Smooth muscle cell (in vitro differentiated cells): ENCODE measurements around the gene BET1. TPM values are rescaled to one million over a fixed set of nuclear protein-coding genes. Genes with fewer than 3 reads are reported as not detected.

Experiments used
- DNase-seq: peaks from one replicate; lab custom pipeline; 2025; ENCODE audit not compliant: unreplicated experiment; lab: John Stamatoyannopoulos, UW
- H2AFZ ChIP-seq: fragments of 200-600 bp; sonication (generic); 2 replicates; pipeline ENCODE4 v1.6.0; 2016; ENCODE audit warnings: antibody characterized with exemption, low read depth, mild to moderate bottlenecking
- H3F3A ChIP-seq: fragments of 200-600 bp; sonication (generic); 2 replicates; pipeline ENCODE4 v1.6.0; 2017; ENCODE audit warnings: antibody characterized with exemption, low read depth
- H3K27ac ChIP-seq: fragments of 200-600 bp; sonication (generic); 2 replicates; pipeline ENCODE4 v1.5.1; 2016; ENCODE audit warnings: low read depth, mild to moderate bottlenecking
- H3K27me3 ChIP-seq: fragments of 200-600 bp; sonication (generic); 2 replicates; pipeline ENCODE4 v1.6.1; 2016; ENCODE audit warnings: low read depth, mild to moderate bottlenecking
- H3K36me3 ChIP-seq: fragments of 200-600 bp; sonication (generic); 2 replicates; pipeline ENCODE4 v1.5.1; 2016; ENCODE audit warnings: low read depth
- H3K4me1 ChIP-seq: fragments of 200-600 bp; sonication (generic); 2 replicates; pipeline ENCODE4 v1.5.1; 2016; ENCODE audit warnings: low read depth
- H3K4me2 ChIP-seq: fragments of 200-600 bp; sonication (generic); 2 replicates; pipeline ENCODE4 v1.6.0; 2016; ENCODE audit warnings: mild to moderate bottlenecking
- H3K4me3 ChIP-seq: fragments of 200-600 bp; sonication (generic); 2 replicates; pipeline ENCODE4 v1.5.1; 2016; ENCODE audit warnings: mild to moderate bottlenecking
- H3K79me2 ChIP-seq: fragments of 200-600 bp; sonication (generic); 2 replicates; pipeline ENCODE4 v1.6.0; 2016; ENCODE audit warnings: low read depth, mild to moderate bottlenecking
- H3K9ac ChIP-seq: fragments of 200-600 bp; sonication (generic); 2 replicates; pipeline ENCODE4 v1.6.0; 2016; ENCODE audit warnings: low read depth
- H3K9me3 ChIP-seq: fragments of 200-600 bp; sonication (generic); replicated peaks from 2 replicates; pipeline ENCODE4 v1.5.1; 2016; ENCODE audit warnings: low read depth
- H4K20me1 ChIP-seq: fragments of 200-600 bp; sonication (generic); 2 replicates; pipeline ENCODE4 v1.6.0; 2016; ENCODE audit warnings: low read depth
- CTCF ChIP-seq: fragments of 200-600 bp; sonication (generic); IDR thresholded peaks from 2 replicates; pipeline ENCODE4 v1.5.1; 2017; ENCODE audit warnings: borderline replicate concordance, mild to moderate bottlenecking, antibody characterized with exemption; ENCODE audit not compliant: insufficient read depth, poor library complexity, severe bottlenecking
- WGBS: methylation state at CpG from one replicate; pipeline ENCODE4 v1.1.7; 2016; ENCODE audit warnings: low lambda C conversion rate; 5-methylcytosine and 5-hydroxymethylcytosine counted together
- polyA plus RNA-seq: library from polyadenylated mRNA; unstranded; fragments of >200 nt; fragmentation: Nextera tagmentation; extraction: Ambion mirVana; gene quantifications from 2 replicates; pipeline ENCODE4 v1.2.1, GENCODE V29; 2016
- total RNA-seq: library from RNA; depleted of rRNA; stranded (reverse); fragments of >200 nt; gene quantifications from 2 replicates; pipeline ENCODE4 v1.2.3, GENCODE V29; 2014

The BET1 gene
- total and polyA plus RNA-seq, 2 experiments from 2014 or later, result 46.8 to 59.6 TPM

- no peak overlapping the region for H3K27ac ChIP-seq
- H3K79me2 ChIP-seq, result no peaks in the 10 kb centered on the region
- H3K9me3 ChIP-seq, result no peaks in the 10 kb centered on the region
- H2AFZ ChIP-seq, result no peak overlapping the region
- H3K4me3 ChIP-seq, result no peak overlapping the region
- 39% methylated on average over 2 of the region's 2 CpGs for WGBS
- H3K4me1 ChIP-seq, result no peaks in the 10 kb centered on the region
- TF ChIP-seq CTCF, result no peak
- H3K36me3 ChIP-seq, result no peaks in the 10 kb centered on the region
- DNase-seq, result no peak
- H3F3A ChIP-seq, result no peaks in the 10 kb centered on the region
- H3K4me2 ChIP-seq, result no peak overlapping the region
- H3K27me3 ChIP-seq, result no peaks in the 10 kb centered on the region
- H4K20me1 ChIP-seq, result no peaks in the 10 kb centered on the region
- no peak overlapping the region for H3K9ac ChIP-seq
Measured at GRCh38 chr7:94045581-94045980, 41.4 kb upstream of the BET1 start.

- Histone ChIP-seq H3F3A (no peaks in the 10 kb centered on the region), H3K4me2 (no peak overlapping the region), H3K4me3 (no peak overlapping the region), H3K79me2 (no peaks in the 10 kb centered on the region), H3K9ac (no peak overlapping the region), H3K4me1 (peaks cover 6% of the 10 kb centered on the region), H3K9me3 (no peaks in the 10 kb centered on the region), H3K27me3 (no peaks in the 10 kb centered on the region), H4K20me1 (no peaks in the 10 kb centered on the region), H3K36me3 (no peaks in the 10 kb centered on the region), H2AFZ (no peak overlapping the region), H3K27ac (no peak overlapping the region)
- no peak for TF ChIP-seq CTCF
- no peak for DNase-seq
Measured at GRCh38 chr7:94044806-94045205, 40.7 kb upstream of the BET1 start.

DNA sequence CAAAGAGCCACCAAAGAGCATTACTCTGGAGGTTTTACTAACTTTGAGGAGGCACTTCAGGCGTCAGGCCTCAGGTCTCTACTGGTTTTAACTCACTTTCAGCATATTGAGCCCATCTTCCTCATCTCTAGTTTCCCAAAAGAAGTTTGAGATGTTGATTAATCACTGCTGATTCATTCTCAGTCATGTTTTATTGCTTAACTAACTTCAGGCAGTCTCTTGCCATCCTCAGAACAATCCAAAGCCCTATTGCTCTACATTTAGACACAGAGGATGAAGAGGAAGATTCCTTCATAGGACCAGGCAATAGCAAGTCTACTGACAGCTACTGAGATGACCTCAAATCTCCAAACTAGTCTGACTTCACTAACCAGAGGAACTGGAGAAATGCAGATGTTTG lies 39.1 kb upstream of the BET1 start:
- Histone ChIP-seq H3K4me2 (no peak overlapping the region), H3K9ac (no peak overlapping the region), H3K27me3 (no peaks in the 10 kb centered on the region), H3K4me3 (no peak overlapping the region), H4K20me1 (no peaks in the 10 kb centered on the region), H3K9me3 (no peaks in the 10 kb centered on the region), H2AFZ (no peak overlapping the region), H3K27ac (no peak overlapping the region), H3K36me3 (no peaks in the 10 kb centered on the region), H3K4me1 (peaks cover 11% of the 10 kb centered on the region), H3F3A (no peaks in the 10 kb centered on the region), H3K79me2 (no peaks in the 10 kb centered on the region)
- no peak for TF ChIP-seq CTCF
- DNase-seq, result no peak
- WGBS, result 84% methylated on average over 1 of the region's 1 CpG

- no peaks in the 10 kb centered on the region for H3K27me3 ChIP-seq
- no peak overlapping the region for H3K4me3 ChIP-seq
- no peaks in the 10 kb centered on the region for H3K9me3 ChIP-seq
- no peaks in the 10 kb centered on the region for H3K79me2 ChIP-seq
- peaks cover 11% of the 10 kb centered on the region for H3K4me1 ChIP-seq
- WGBS, result 97% methylated on average over 3 of the region's 3 CpGs
- H3F3A ChIP-seq, result no peaks in the 10 kb centered on the region
- no peak overlapping the region for H3K27ac ChIP-seq
- no peak overlapping the region for H2AFZ ChIP-seq
- no peaks in the 10 kb centered on the region for H3K36me3 ChIP-seq
- TF ChIP-seq CTCF, result no peak
- H3K4me2 ChIP-seq, result no peak overlapping the region
- DNase-seq, result no peak
- H4K20me1 ChIP-seq, result no peaks in the 10 kb centered on the region
- H3K9ac ChIP-seq, result no peak overlapping the region
Measured at GRCh38 chr7:94042381-94042780, 38.2 kb upstream of the BET1 start.
